PC-9 (cell line): Measurements from ENCODE around the gene KCNMB1. TPM values are rescaled to one million over a fixed set of nuclear protein-coding genes. Genes with fewer than 3 reads are reported as not detected.

Source experiments
- BruUV-seq: library from RNA; stranded (reverse); fragments of 400-500 nt; replicated peaks from 2 replicates; lab custom pipeline; 2021; lab: Mats Ljungman, UMichigan
- CTCF ChIA-PET: fragments of 300-600 bp; sonication (Branson Sonifier 250); formaldehyde crosslinking; loops from one replicate; lab custom pipeline; 2022; ENCODE audit warnings: antibody characterized with exemption; lab: Charles Lee
- POLR2A ChIA-PET: fragments of 300-600 bp; sonication (Branson Sonifier 250); formaldehyde crosslinking; loops from one replicate; lab custom pipeline; 2022; ENCODE audit warnings: antibody characterized with exemption; ENCODE audit not compliant: unreplicated experiment; lab: Charles Lee
- DNase-seq, 2 experiments: peaks; one replicate each; pipeline versions ENCODE4 v3.0.0 to v3.0.0-alpha.2; 2015 to 2022; ENCODE audit warnings: mixed read lengths in 1 of 2
- H2AFZ ChIP-seq: fragments of 200-600 bp; sonication (generic); 2 replicates; pipeline ENCODE4 v1.8.1; 2017; ENCODE audit warnings: antibody characterized with exemption
- H3F3A ChIP-seq: fragments of 200-600 bp; sonication (generic); 2 replicates; pipeline ENCODE4 v1.8.1; 2017; ENCODE audit warnings: antibody characterized with exemption, mild to moderate bottlenecking, low read depth; ENCODE audit not compliant: insufficient read depth
- H3K27ac ChIP-seq: fragments of 200-600 bp; sonication (generic); 2 replicates; pipeline ENCODE4 v1.6.1; 2016; ENCODE audit warnings: mixed run types
- H3K27me3 ChIP-seq: fragments of 200-600 bp; sonication (generic); 2 replicates; pipeline ENCODE4 v1.6.1; 2016; ENCODE audit warnings: low read depth, mixed run types; ENCODE audit not compliant: insufficient read depth
- H3K36me3 ChIP-seq: fragments of 200-600 bp; sonication (generic); 2 replicates; pipeline ENCODE4 v1.6.1; 2016; ENCODE audit warnings: low read depth, mixed run types
- H3K4me1 ChIP-seq: fragments of 200-600 bp; sonication (generic); replicated peaks from 2 replicates; pipeline ENCODE4 v1.6.1; 2016; ENCODE audit warnings: mixed run types; ENCODE audit not compliant: insufficient read depth
- H3K4me2 ChIP-seq: fragments of 200-600 bp; sonication (generic); 2 replicates; pipeline ENCODE4 v1.6.1; 2017; ENCODE audit warnings: mixed run types
- H3K4me3 ChIP-seq: fragments of 200-600 bp; sonication (generic); 2 replicates; pipeline ENCODE4 v1.6.1; 2016; ENCODE audit warnings: mixed run types
- H3K79me2 ChIP-seq: fragments of 200-600 bp; sonication (generic); 2 replicates; pipeline ENCODE4 v1.6.1; 2017; ENCODE audit warnings: low read depth, mixed run types
- H3K9me2 ChIP-seq: fragments of 200-600 bp; sonication (generic); 2 replicates; pipeline ENCODE4 v1.8.1; 2017; ENCODE audit warnings: mild to moderate bottlenecking; ENCODE audit not compliant: insufficient read depth
- H3K9me3 ChIP-seq: fragments of 200-600 bp; sonication (generic); 2 replicates; pipeline ENCODE4 v1.8.1; 2016; ENCODE audit warnings: low read depth; ENCODE audit not compliant: insufficient read depth
- H4K20me1 ChIP-seq: fragments of 200-600 bp; sonication (generic); 2 replicates; pipeline ENCODE4 v1.8.1; 2017; ENCODE audit not compliant: insufficient read depth
- CTCF ChIP-seq: fragments of 200-600 bp; sonication (generic); conservative IDR thresholded peaks from 2 replicates; pipeline ENCODE4 v1.6.1; 2017; ENCODE audit warnings: mixed run types, antibody characterized with exemption, mild to moderate bottlenecking, moderate library complexity
- EZH2 ChIP-seq: fragments of 200-600 bp; sonication (generic); IDR thresholded peaks from 2 replicates; pipeline ENCODE4 v1.8.0; 2017; ENCODE audit warnings: antibody characterized with exemption, low read depth
- intact Hi-C: fragments of 100-400 bp; cut with micrococcal nuclease; formaldehyde crosslinking; loops from one replicate; pipeline ENCODE4 v1.10.0; 2022; ENCODE audit not compliant: unreplicated experiment
- total RNA-seq: library from RNA; stranded (reverse); gene quantifications from 2 replicates; pipeline ENCODE4 v1.2.3, GENCODE V29; 2021

Gene KCNMB1
- total RNA-seq, 1 experiment from 2014 or later, result not detected

DNA sequence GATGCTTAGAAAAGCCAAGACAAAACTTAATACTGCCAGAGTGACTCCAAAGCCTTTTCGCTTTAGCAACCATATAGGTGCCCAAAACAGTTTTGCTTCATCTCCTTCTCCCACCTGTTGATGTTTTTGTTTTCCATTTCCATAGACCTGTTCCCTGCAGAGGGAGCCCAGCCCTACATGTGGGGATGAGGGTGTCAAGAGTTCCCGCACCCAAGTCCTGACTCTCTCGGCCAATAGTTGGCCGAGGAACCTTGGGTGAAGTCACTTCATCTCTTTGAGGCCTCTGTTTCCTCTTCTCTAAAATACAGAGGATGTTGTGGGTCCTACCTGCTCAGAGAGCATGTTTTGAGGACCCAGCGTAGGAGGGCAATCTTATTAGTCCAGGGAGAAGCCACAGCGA lies 53.1 kb downstream of the KCNMB1 start:
- TF ChIP-seq CTCF (no peak), EZH2 (no peak)
- Histone ChIP-seq H2AFZ (no peak overlapping the region), H3K4me3 (no peak overlapping the region), H4K20me1 (no peaks in the 10 kb centered on the region), H3K36me3 (no peaks in the 10 kb centered on the region), H3K4me2 (no peak overlapping the region), H3K9me2 (no peaks in the 10 kb centered on the region), H3K9me3 (no peaks in the 10 kb centered on the region), H3K27me3 (no peaks in the 10 kb centered on the region), H3K4me1 (peaks cover 4% of the 10 kb centered on the region; the same call in 1 of the 2 replicates), H3F3A (no peaks in the 10 kb centered on the region), H3K27ac (no peak overlapping the region), H3K79me2 (no peaks in the 10 kb centered on the region)
- BruUV-seq, result no TSS peak
- ChIA-PET POLR2A (no interaction called here), CTCF (no interaction called here)
- intact Hi-C loops, result no loop called here
- no peak for DNase-seq

DNA sequence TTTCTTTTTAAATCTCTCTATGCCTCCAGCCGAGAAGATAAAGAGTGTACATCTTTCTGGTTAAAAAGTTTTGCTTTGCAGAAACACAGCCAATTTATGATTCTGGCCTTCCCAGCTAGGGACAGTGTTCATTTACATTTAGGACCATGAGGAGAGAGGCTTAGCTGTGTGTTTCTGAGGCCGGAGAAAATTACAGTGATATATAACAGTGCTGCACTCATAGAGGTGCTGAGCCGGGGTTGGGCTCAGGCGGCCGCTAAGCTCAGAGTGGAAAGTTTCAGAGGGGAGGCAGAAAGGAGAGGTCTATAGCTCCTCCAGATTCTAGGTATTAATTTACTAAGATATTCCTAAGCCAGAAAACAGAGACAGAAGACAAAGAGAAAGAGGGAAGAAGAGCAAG lies 54.5 kb downstream of the KCNMB1 start:
- Histone ChIP-seq H3K4me1 (peaks cover 10% of the 10 kb centered on the region; the same call in 1 of the 2 replicates), H3K79me2 (no peaks in the 10 kb centered on the region), H3K36me3 (no peaks in the 10 kb centered on the region), H2AFZ (no peak overlapping the region), H4K20me1 (no peaks in the 10 kb centered on the region), H3K27ac (no peak overlapping the region), H3K27me3 (no peaks in the 10 kb centered on the region), H3K4me3 (no peak overlapping the region), H3F3A (no peaks in the 10 kb centered on the region), H3K9me2 (no peaks in the 10 kb centered on the region), H3K4me2 (no peak overlapping the region), H3K9me3 (no peaks in the 10 kb centered on the region)
- TF ChIP-seq EZH2 (no peak), CTCF (no peak)
- intact Hi-C loops, result no loop called here
- BruUV-seq, result no TSS peak
- ChIA-PET CTCF (no interaction called here), POLR2A (interaction anchor here (0.6 to 0.7 kb wide), 2 partner anchors 411 to 880 kb away, joined by 4 to 5 read pairs; no protein-coding TSS in a partner anchor)
- no peak for DNase-seq

GRCh38 chr5:170333161-170333910 lies 55.8 kb downstream of the KCNMB1 start:
- Histone ChIP-seq H3K9me3 (no peaks in the 10 kb centered on the region), H3K4me3 (no peak overlapping the region), H3F3A (no peaks in the 10 kb centered on the region), H3K36me3 (no peaks in the 10 kb centered on the region), H3K9me2 (no peaks in the 10 kb centered on the region), H3K79me2 (no peaks in the 10 kb centered on the region), H4K20me1 (no peaks in the 10 kb centered on the region), H2AFZ (no peak overlapping the region), H3K27me3 (no peaks in the 10 kb centered on the region), H3K27ac (no peak overlapping the region), H3K4me2 (no peak overlapping the region), H3K4me1 (peaks cover 10% of the 10 kb centered on the region; the same call in 1 of the 2 replicates)
- DNase-seq, result no peak
- TF ChIP-seq EZH2 (no peak), CTCF (no peak)
- no TSS peak for BruUV-seq
- ChIA-PET POLR2A (no interaction called here), CTCF (no interaction called here)
- intact Hi-C loops, result no loop called here
